ENCODE measurements around the gene SMIM12. TPM values are rescaled to one million over a fixed set of nuclear protein-coding genes. Genes with fewer than 3 reads are reported as not detected.

The SMIM12 gene
- total and polyA plus RNA-seq, 2 of the 8 experiments (the other 6 are each of a cell fraction or from before 2014, with no cell fraction given) = 40.9 to 49.2 TPM

DNA sequence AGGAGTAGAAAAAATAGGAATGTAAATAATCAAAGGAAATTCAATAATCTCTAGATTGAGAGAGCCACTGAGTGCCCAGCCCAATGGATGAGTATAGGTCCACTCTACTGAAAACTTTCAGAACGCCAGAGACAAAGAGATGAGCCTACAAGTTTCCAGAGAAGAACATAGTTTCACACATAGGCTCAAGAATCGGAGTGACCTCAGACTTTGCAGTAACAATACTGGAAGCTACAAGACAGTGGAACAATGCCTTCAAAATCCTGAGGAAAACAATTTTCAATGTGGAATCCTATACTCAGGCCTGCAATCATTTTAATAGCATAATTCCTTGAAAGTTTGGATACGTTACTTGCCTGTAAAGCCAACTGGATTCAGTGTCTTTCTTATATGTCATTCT, 55.8 kb downstream of the SMIM12 start:
- FAIRE-seq (no peak), DNase-seq (ENCODE audit: low read depth in 1 of 2, low spot score in 2 of 2) (no peak)
- H3K14ac ChIP-seq (ENCODE audit: insufficient read length) = no peak overlapping the region
- H2BK12ac ChIP-seq (ENCODE audit: low read depth, low read length) = no peak overlapping the region
- H3K27me3 ChIP-seq (replicated peaks in 1 of 4; ENCODE audit: control insufficient read depth in 3 of 4, extremely low read depth in 1 of 4, insufficient read depth in 3 of 4, low read length in 3 of 4) = no peaks in the 10 kb centered on the region
- no peak overlapping the region for H2BK5ac ChIP-seq (ENCODE audit: low read depth, low read length)
- H2BK120ac ChIP-seq (replicated peaks; ENCODE audit: low read depth, low read length) = no peak overlapping the region
- no peak overlapping the region for H3K27ac ChIP-seq (ENCODE audit: low read depth, low read length)
- H3K18ac ChIP-seq (ENCODE audit: extremely low read depth, low read length) = no peak overlapping the region
- no peaks in the 10 kb centered on the region for H3K79me2 ChIP-seq (ENCODE audit: control insufficient read depth in 1 of 2, insufficient read depth in 2 of 2, low read length in 2 of 2)
- no peak overlapping the region for H3K4me2 ChIP-seq (ENCODE audit: insufficient read depth in 1 of 2, low read depth in 2 of 2, low read length in 2 of 2)
- H3K36me3 ChIP-seq (ENCODE audit: control insufficient read depth in 2 of 4, insufficient read depth in 4 of 4, low read length in 3 of 4) = no peaks in the 10 kb centered on the region
- H2BK20ac ChIP-seq (ENCODE audit: low read length) = no peak overlapping the region
- H3K23ac ChIP-seq (ENCODE audit: insufficient read length) = no peak overlapping the region
- H3K23me2 ChIP-seq (ENCODE audit: low read depth, low read length) = no peaks in the 10 kb centered on the region
- no peak overlapping the region for H3K4ac ChIP-seq (replicated peaks; ENCODE audit: insufficient read length, low read depth, low read length)
- no peaks in the 10 kb centered on the region for H3K9me3 ChIP-seq (ENCODE audit: insufficient read depth in 2 of 2, low read depth in 1 of 2, low read length in 1 of 2)
- 92% methylated on average over 3 of the region's 3 CpGs; no CpG with 5 or more reads in 1 of the 2 experiments for WGBS, 2 experiments (ENCODE audit: extremely low coverage in 1 of 2, insufficient coverage in 1 of 2, insufficient read length in 1 of 2, insufficient replicate concordance in 2 of 2, low coverage in 1 of 2, low lambda C conversion rate in 2 of 2, missing lambda C conversion rate in 1 of 2)
- no peak overlapping the region for H2AK5ac ChIP-seq (ENCODE audit: low read depth, low read length)
- no peak overlapping the region for H3K4me3 ChIP-seq (ENCODE audit: extremely low read depth in 1 of 4, insufficient read depth in 2 of 4, low read depth in 3 of 4, low read length in 4 of 4)
- no peaks in the 10 kb centered on the region for H3K4me1 ChIP-seq (replicated peaks in 1 of 4; ENCODE audit: control insufficient read depth in 3 of 4, insufficient read depth in 4 of 4, low read length in 3 of 4)
- H4K91ac ChIP-seq (replicated peaks; ENCODE audit: insufficient read length, low read length) = no peak overlapping the region
- H2BK15ac ChIP-seq (ENCODE audit: low read length) = no peak overlapping the region
- ChIA-PET CTCF (ENCODE audit: partially characterized antibody) (interaction anchor here (0.7 to 4.0 kb wide), 5 partner anchors 16 to 49 kb away, joined by 3 to 19 read pairs (median 5); no protein-coding TSS in a partner anchor), POLR2A (ENCODE audit: partially characterized antibody) (interaction anchor here (1.6 kb wide), 1 partner anchor 32 kb away, joined by 3 read pairs; no protein-coding TSS in a partner anchor)
- H4K5ac ChIP-seq (ENCODE audit: insufficient read length, low read depth, low read length) = no peak overlapping the region
- H3K9ac ChIP-seq (replicated peaks in 1 of 4; ENCODE audit: extremely low read depth in 1 of 4, low read depth in 3 of 4, low read length in 3 of 4) = no peak overlapping the region
- H4K20me1 ChIP-seq (replicated peaks in 1 of 2; ENCODE audit: control insufficient read depth in 1 of 2, insufficient read depth in 2 of 2, low read length in 2 of 2) = no peaks in the 10 kb centered on the region
- H3K56ac ChIP-seq (replicated peaks; ENCODE audit: insufficient read length, low read depth, low read length) = no peak overlapping the region
- no peak overlapping the region for H2AFZ ChIP-seq (ENCODE audit: low read length)
- H4K8ac ChIP-seq (ENCODE audit: extremely low read depth, insufficient read depth, low read length) = no peak overlapping the region
- no peaks in the 10 kb centered on the region for H3K79me1 ChIP-seq (ENCODE audit: low read depth, low read length)
- TF ChIP-seq, protein P1, sequence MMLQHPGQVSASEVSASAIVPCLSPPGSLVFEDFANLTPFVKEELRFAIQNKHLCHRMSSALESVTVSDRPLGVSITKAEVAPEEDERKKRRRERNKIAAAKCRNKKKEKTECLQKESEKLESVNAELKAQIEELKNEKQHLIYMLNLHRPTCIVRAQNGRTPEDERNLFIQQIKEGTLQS (IDR thresholded peaks at IDR 0.05; ENCODE audit: insufficient read depth, low read depth, low read length) = no peak
- TF ChIP-seq, protein P2, sequence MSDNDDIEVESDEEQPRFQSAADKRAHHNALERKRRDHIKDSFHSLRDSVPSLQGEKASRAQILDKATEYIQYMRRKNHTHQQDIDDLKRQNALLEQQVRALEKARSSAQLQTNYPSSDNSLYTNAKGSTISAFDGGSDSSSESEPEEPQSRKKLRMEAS (IDR thresholded peaks at IDR 0.05) = no peak
- TF ChIP-seq ASH2L (IDR thresholded peaks at IDR 0.05; ENCODE audit: low read length) (no peak), SP1 (IDR thresholded peaks at IDR 0.05; ENCODE audit: low read depth, low read length) (no peak), SAP30 (IDR thresholded peaks at IDR 0.05; ENCODE audit: insufficient read depth, insufficient replicate concordance, low read length) (no peak), SRF (IDR thresholded peaks at IDR 0.05; ENCODE audit: low read depth, low read length) (no peak), HDAC2 (IDR thresholded peaks at IDR 0.05; ENCODE audit: borderline replicate concordance in 1 of 2, low read depth in 2 of 2, low read length in 2 of 2) (no peak), JUN (IDR thresholded peaks at IDR 0.05; ENCODE audit: low read depth, low read length) (no peak), CEBPB (IDR thresholded peaks at IDR 0.05; ENCODE audit: low read depth, low read length) (no peak)
- TF ChIP-seq, protein P3, sequence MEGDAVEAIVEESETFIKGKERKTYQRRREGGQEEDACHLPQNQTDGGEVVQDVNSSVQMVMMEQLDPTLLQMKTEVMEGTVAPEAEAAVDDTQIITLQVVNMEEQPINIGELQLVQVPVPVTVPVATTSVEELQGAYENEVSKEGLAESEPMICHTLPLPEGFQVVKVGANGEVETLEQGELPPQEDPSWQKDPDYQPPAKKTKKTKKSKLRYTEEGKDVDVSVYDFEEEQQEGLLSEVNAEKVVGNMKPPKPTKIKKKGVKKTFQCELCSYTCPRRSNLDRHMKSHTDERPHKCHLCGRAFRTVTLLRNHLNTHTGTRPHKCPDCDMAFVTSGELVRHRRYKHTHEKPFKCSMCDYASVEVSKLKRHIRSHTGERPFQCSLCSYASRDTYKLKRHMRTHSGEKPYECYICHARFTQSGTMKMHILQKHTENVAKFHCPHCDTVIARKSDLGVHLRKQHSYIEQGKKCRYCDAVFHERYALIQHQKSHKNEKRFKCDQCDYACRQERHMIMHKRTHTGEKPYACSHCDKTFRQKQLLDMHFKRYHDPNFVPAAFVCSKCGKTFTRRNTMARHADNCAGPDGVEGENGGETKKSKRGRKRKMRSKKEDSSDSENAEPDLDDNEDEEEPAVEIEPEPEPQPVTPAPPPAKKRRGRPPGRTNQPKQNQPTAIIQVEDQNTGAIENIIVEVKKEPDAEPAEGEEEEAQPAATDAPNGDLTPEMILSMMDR (IDR thresholded peaks at IDR 0.05; ENCODE audit: control extremely low read depth in 1 of 3, insufficient read depth in 1 of 3, low read depth in 1 of 3, low read length in 3 of 3) = no peak
